K562 (cell line): Measurements from ENCODE around the gene TRIP11. TPM values are rescaled to one million over a fixed set of nuclear protein-coding genes. Genes with fewer than 3 reads are reported as not detected.

ENCODE experiments used
- KDM2B ChIP-seq: fragments of 250-450 bp; sonication (Bioruptor Pico); IDR thresholded peaks from 2 replicates; pipeline ENCODE4 v1.8.0; 2021; ENCODE audit warnings: mild to moderate bottlenecking, moderate library complexity
- polyA plus RNA-seq, 8 experiments: library from polyadenylated mRNA; depleted of rRNA in 4 of 8; stranded (reverse) in 5 of 8; unstranded in 3 of 8; fragments of >200 nt; fragmentation: Nextera tagmentation in 2 of 8; fragmentation: Illumina TruSeq in 1 of 8; extraction: Ambion mirVana in 2 of 8; extraction: Trizol in 1 of 8; gene quantifications; 2 replicates each; pipeline versions ENCODE4 v1.2.1 to v1.2.3, GENCODE V29; 2011 to 2014; ENCODE audit warnings: inconsistent platforms in 1 of 8, missing spikeins in 1 of 8
- total RNA-seq, 7 experiments: library from RNA; depleted of rRNA in 6 of 7; stranded (reverse); fragments of >200 nt in 6 of 7; fragmentation: Illumina TruSeq in 2 of 7; extraction: Trizol in 2 of 7; gene quantifications; 2 replicates each; pipeline versions ENCODE4 v1.2.1 to v1.2.3, GENCODE V29; 2011 to 2021; ENCODE audit warnings: low replicate concordance in 1 of 7
- TF ChIP-seq, protein P1 (sequence below), 2 experiments: fragments of 450-650 bp in 1 of 2; sonication (generic) in 1 of 2; formaldehyde crosslinking in 1 of 2; IDR thresholded peaks; 2 replicates each; pipeline versions ENCODE4 v1.7.1 to v1.9.0; 2016 to 2022; ENCODE audit warnings: inconsistent platforms in 1 of 2, mild to moderate bottlenecking in 1 of 2, missing genetic modification reagents in 1 of 2

Gene TRIP11
- total and polyA plus RNA-seq, 9 of the 15 experiments (the other 6 are each of a cell fraction or from before 2014, with no cell fraction given): 4.0 to 20.0 (median 10.9) TPM

DNA sequence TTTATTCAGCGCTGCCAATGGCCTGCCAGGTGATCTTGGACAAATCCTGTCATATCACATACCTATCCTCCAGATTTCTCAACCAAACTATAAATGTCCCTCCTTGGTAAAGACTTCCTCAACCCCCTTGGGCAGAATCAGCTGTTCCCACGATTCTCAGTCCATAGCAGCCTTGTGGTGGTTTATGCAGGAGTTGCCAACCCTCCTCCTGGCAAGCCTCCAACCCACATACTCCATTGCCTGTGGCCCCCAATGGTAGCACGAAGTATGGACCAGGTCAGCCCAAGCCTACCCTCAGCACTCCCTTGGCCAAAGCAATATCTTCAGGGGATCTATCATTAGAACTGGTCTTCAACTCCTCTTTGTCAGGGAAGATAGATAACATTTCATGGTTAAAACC lies 119.3 kb downstream of the TRIP11 start (continued):
- TF ChIP-seq, protein P1, sequence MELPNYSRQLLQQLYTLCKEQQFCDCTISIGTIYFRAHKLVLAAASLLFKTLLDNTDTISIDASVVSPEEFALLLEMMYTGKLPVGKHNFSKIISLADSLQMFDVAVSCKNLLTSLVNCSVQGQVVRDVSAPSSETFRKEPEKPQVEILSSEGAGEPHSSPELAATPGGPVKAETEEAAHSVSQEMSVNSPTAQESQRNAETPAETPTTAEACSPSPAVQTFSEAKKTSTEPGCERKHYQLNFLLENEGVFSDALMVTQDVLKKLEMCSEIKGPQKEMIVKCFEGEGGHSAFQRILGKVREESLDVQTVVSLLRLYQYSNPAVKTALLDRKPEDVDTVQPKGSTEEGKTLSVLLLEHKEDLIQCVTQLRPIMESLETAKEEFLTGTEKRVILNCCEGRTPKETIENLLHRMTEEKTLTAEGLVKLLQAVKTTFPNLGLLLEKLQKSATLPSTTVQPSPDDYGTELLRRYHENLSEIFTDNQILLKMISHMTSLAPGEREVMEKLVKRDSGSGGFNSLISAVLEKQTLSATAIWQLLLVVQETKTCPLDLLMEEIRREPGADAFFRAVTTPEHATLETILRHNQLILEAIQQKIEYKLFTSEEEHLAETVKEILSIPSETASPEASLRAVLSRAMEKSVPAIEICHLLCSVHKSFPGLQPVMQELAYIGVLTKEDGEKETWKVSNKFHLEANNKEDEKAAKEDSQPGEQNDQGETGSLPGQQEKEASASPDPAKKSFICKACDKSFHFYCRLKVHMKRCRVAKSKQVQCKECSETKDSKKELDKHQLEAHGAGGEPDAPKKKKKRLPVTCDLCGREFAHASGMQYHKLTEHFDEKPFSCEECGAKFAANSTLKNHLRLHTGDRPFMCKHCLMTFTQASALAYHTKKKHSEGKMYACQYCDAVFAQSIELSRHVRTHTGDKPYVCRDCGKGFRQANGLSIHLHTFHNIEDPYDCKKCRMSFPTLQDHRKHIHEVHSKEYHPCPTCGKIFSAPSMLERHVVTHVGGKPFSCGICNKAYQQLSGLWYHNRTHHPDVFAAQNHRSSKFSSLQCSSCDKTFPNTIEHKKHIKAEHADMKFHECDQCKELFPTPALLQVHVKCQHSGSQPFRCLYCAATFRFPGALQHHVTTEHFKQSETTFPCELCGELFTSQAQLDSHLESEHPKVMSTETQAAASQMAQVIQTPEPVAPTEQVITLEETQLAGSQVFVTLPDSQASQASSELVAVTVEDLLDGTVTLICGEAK (IDR thresholded peaks at IDR 0.05): no peak
- TF ChIP-seq, protein P1 (CRISPR knock-in tag; IDR thresholded peaks at IDR 0.05): no peak
- TF ChIP-seq KDM2B (CRISPR knock-in tag): no peak
